GM18861 (cell line): ENCODE data around the gene ARFGAP2.
A peak's percentile ranks its signal among the peaks of the same experiment; 100 is the strongest.

ENCODE experiments used
- ATAC-seq: cut with Tn5 transposase; IDR thresholded peaks from one replicate; pipeline ENCODE4 v1.9.1; 2021; ENCODE audit not compliant: unreplicated experiment

The ARFGAP2 gene

GRCh38 chr11:47187723-47188122 lies 11.0 kb upstream of the ARFGAP2 start:
- ATAC-seq, result no peak

- ATAC-seq, result no peak
Measured at GRCh38 chr11:47186700-47187695, 10.3 kb upstream of the ARFGAP2 start.

GRCh38 chr11:47186076-47186699 lies 9.5 kb upstream of the ARFGAP2 start, which contains the start of gene PACSIN3:
Gene PACSIN3 (minus strand): TSS chr11:47186434. CDS start chr11:47182727, 3,707 bp downstream.
- ATAC-seq, result no peak

GRCh38 chr11:47185305-47186075 lies 8.8 kb upstream of the ARFGAP2 start:
- no peak for ATAC-seq

- no peak for ATAC-seq
Measured at GRCh38 chr11:47184711-47185304, 8.1 kb upstream of the ARFGAP2 start.

GRCh38 chr11:47183969-47184368 lies 7.3 kb upstream of the ARFGAP2 start:
- no peak for ATAC-seq

- no peak for ATAC-seq
Measured at GRCh38 chr11:47183031-47183856, 6.6 kb upstream of the ARFGAP2 start.

GRCh38 chr11:47182380-47182779 lies 5.7 kb upstream of the ARFGAP2 start:
- ATAC-seq, result no peak

- no peak for ATAC-seq
Measured at GRCh38 chr11:47181271-47181670, 4.6 kb upstream of the ARFGAP2 start.

GRCh38 chr11:47180006-47180787 lies 3.5 kb upstream of the ARFGAP2 start:
- no peak for ATAC-seq

- ATAC-seq, result no peak
Measured at GRCh38 chr11:47179655-47179991, 2.9 kb upstream of the ARFGAP2 start.

GRCh38 chr11:47178737-47179654 lies 2.3 kb upstream of the ARFGAP2 start:
- no peak for ATAC-seq

- ATAC-seq, result no peak
Measured at GRCh38 chr11:47178316-47178715, 1.6 kb upstream of the ARFGAP2 start.

- ATAC-seq, result no peak
Measured at GRCh38 chr11:47177846-47178245, 1.2 kb upstream of the ARFGAP2 start.

- peak; percentile 36 for ATAC-seq
Measured at GRCh38 chr11:47177229-47177845, 658 bp upstream of the ARFGAP2 start.

GRCh38 chr11:47175746-47176327 lies 842 bp downstream of the ARFGAP2 start:
- no peak for ATAC-seq

GRCh38 chr11:47172740-47173336 lies 3.8 kb downstream of the ARFGAP2 start:
- ATAC-seq, result no peak
